DMS79 (cell line): ENCODE results near the gene TTPAL.

Experiments
- DNase-seq: peaks from one replicate; lab custom pipeline; 2025; lab: John Stamatoyannopoulos, UW

The TTPAL gene

GRCh38 chr20:44497761-44498160, 22.1 kb downstream of the TTPAL start:
- no peak for DNase-seq

- DNase-seq = no peak
These were observed 24.5 kb downstream of the TTPAL start for GRCh38 chr20:44500221-44500620.

- DNase-seq = no peak
These were observed 25.8 kb downstream of the TTPAL start for GRCh38 chr20:44501448-44501847.

- no peak for DNase-seq
These were observed 27.3 kb downstream of the TTPAL start for GRCh38 chr20:44502968-44503367.

GRCh38 chr20:44504402-44505307, 29.0 kb downstream of the TTPAL start:
- DNase-seq = no peak

- DNase-seq = no peak
These were observed 34.1 kb downstream of the TTPAL start for GRCh38 chr20:44509762-44510161.

GRCh38 chr20:44513871-44514270, 38.2 kb downstream of the TTPAL start:
- no peak for DNase-seq

GRCh38 chr20:44516491-44516890, 40.8 kb downstream of the TTPAL start:
- no peak for DNase-seq

- no peak for DNase-seq
These were observed 41.8 kb downstream of the TTPAL start for GRCh38 chr20:44517454-44517853.

- DNase-seq = no peak
These were observed 42.6 kb downstream of the TTPAL start for GRCh38 chr20:44518248-44518647.

GRCh38 chr20:44520881-44521280, 45.2 kb downstream of the TTPAL start:
- no peak for DNase-seq

- peak; percentile 45 for DNase-seq
These were observed 46.1 kb downstream of the TTPAL start, which contains the start of gene SERINC3 for GRCh38 chr20:44521484-44522481. Gene SERINC3 (minus strand): TSS chr20:44522070. CDS start chr20:44521951, 119 bp downstream.

- no peak for DNase-seq
These were observed 47.2 kb downstream of the TTPAL start for GRCh38 chr20:44522841-44523240.

GRCh38 chr20:44523746-44524145, 48.1 kb downstream of the TTPAL start:
- DNase-seq = no peak

- DNase-seq = no peak
These were observed 50.5 kb downstream of the TTPAL start for GRCh38 chr20:44526129-44526528.

GRCh38 chr20:44527716-44528199, 52.1 kb downstream of the TTPAL start:
- no peak for DNase-seq

GRCh38 chr20:44528309-44528708, 52.6 kb downstream of the TTPAL start:
- no peak for DNase-seq

GRCh38 chr20:44532259-44532980, 56.7 kb downstream of the TTPAL start:
- DNase-seq = no peak

GRCh38 chr20:44532981-44533331, 57.3 kb downstream of the TTPAL start:
- no peak for DNase-seq

GRCh38 chr20:44533928-44534327, 58.3 kb downstream of the TTPAL start:
- no peak for DNase-seq

- DNase-seq = no peak
These were observed 60.5 kb downstream of the TTPAL start for GRCh38 chr20:44536175-44536574.

GRCh38 chr20:44537993-44538392, 62.3 kb downstream of the TTPAL start:
- DNase-seq = no peak
